IMR-90 (cell line): Measurements from ENCODE around the gene CSHL1.
"Not testable (repeated sequence)": the region's sequence is repeated elsewhere in the genome, so short reads cannot be mapped to it uniquely, and the experiment has no call there.

Experiments used
- CEBPB ChIP-seq: IDR thresholded peaks from 2 replicates; pipeline ENCODE4 v1.6.1; 2012; ENCODE audit warnings: low read depth, low read length, improper control_type of control experiment
- CTCF ChIP-seq: conservative IDR thresholded peaks from 2 replicates; pipeline ENCODE4 v1.5.1; 2012; ENCODE audit warnings: mild to moderate bottlenecking, low read depth, low read length, improper control_type of control experiment
- FOS ChIP-seq: fragments of 150-350 bp; IDR thresholded peaks from 2 replicates; pipeline ENCODE4 v1.6.1; 2016; ENCODE audit warnings: low read depth, low read length

DNA sequence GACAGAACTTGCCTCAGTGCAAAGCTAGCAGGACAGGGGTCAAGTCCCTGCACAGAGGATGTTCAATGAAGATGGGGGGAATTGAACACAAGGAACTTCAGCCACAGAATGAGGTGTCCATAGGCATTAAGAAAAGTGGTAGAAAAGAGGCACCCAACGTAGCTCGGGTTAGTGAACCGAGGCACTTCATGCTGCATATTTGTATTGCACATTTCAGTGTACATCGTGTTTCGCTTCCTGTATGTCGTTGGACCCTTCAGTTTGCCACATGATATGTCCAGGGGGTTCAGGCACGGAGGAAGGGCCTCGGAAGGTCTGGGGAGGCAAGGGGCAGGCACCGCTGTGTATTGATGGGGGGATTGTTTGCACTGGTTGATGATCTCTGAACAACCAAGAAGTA lies 32.6 kb downstream of the CSHL1 start:
- not testable (repeated sequence) for TF ChIP-seq CEBPB, FOS, CTCF
